Nephron (organoid): ENCODE measurements around the gene PLCXD3.
"Not testable (repeated sequence)": the region's sequence is repeated elsewhere in the genome, so short reads cannot be mapped to it uniquely, and the experiment has no call there.

Experiments
- H3K27ac Mint-ChIP-seq, 3 experiments: 2 replicates each; pipeline ENCODE4 v1.8.0; 2020; ENCODE audit warnings: mixed read lengths in 3 of 3, mild to moderate bottlenecking in 2 of 3, moderate library complexity in 1 of 3
- H3K27me3 Mint-ChIP-seq: 2 replicates; pipeline ENCODE4 v1.8.0; 2021; ENCODE audit warnings: low read depth, mild to moderate bottlenecking, moderate library complexity, mixed read lengths
- H3K36me3 Mint-ChIP-seq: 2 replicates; pipeline ENCODE4 v1.8.0; 2020; ENCODE audit warnings: low read depth, mixed read lengths
- H3K4me1 Mint-ChIP-seq: 2 replicates; pipeline ENCODE4 v1.8.0; 2020; ENCODE audit warnings: mixed read lengths
- H3K4me3 Mint-ChIP-seq, 3 experiments: 2 replicates each; pipeline ENCODE4 v1.8.0; 2020; ENCODE audit warnings: mild to moderate bottlenecking in 3 of 3, mixed read lengths in 3 of 3, moderate library complexity in 2 of 3
- H3K9me3 Mint-ChIP-seq: 2 replicates; pipeline ENCODE4 v1.8.0; 2020; ENCODE audit warnings: mixed read lengths
- CTCF ChIP-seq, 3 experiments: fragments of 200-600 bp; sonication (generic); IDR thresholded peaks; one replicate each; pipeline ENCODE4 v1.5.0; 2021; ENCODE audit warnings: antibody characterized with exemption in 3 of 3; ENCODE audit not compliant: unreplicated experiment in 3 of 3

The PLCXD3 gene

GRCh38 chr5:41508186-41508585 is 2.2 kb downstream of the PLCXD3 start:
- Mint-ChIP-seq H3K9me3 (no peaks in the 10 kb centered on the region), H3K4me3 (no peak overlapping the region), H3K27me3 (peaks cover 51% of the 10 kb centered on the region), H3K27ac (no peak overlapping the region), H3K4me1 (peaks cover 6% of the 10 kb centered on the region), H3K36me3 (no peaks in the 10 kb centered on the region)
- no peak for TF ChIP-seq CTCF (IDR thresholded peaks at IDR 0.05; ENCODE audit: unreplicated experiment in 3 of 3)

DNA sequence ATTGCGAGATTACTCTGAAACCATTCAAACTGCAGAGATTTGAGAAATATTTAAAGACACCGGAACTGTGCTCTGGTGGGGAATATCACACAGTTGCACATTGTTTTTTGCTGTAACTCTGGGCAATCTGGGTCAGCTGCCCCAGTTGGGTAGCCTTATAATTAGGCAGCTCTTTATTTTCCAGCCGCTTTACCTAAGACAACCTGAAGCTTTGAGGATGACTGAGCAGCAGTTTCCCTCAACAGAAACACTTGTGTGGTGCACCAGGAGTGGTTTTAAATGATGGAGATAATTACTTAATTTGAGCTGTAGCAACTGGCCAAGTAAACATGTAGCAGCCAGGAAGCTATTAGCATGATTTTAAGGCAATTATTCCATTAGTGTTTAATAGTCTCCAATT is 2.9 kb downstream of the PLCXD3 start:
- Mint-ChIP-seq H3K27me3 (peaks cover 51% of the 10 kb centered on the region), H3K27ac (no peak overlapping the region), H3K9me3 (no peaks in the 10 kb centered on the region), H3K36me3 (no peaks in the 10 kb centered on the region), H3K4me3 (no peak overlapping the region), H3K4me1 (peaks cover 6% of the 10 kb centered on the region)
- TF ChIP-seq CTCF (IDR thresholded peaks at IDR 0.05; ENCODE audit: unreplicated experiment in 3 of 3), result no peak

GRCh38 chr5:41503860-41504259 is 6.5 kb downstream of the PLCXD3 start:
- Mint-ChIP-seq H3K4me3 (no peak overlapping the region), H3K27me3 (peaks cover 22% of the 10 kb centered on the region), H3K27ac (no peak overlapping the region), H3K4me1 (no peaks in the 10 kb centered on the region), H3K36me3 (no peaks in the 10 kb centered on the region), H3K9me3 (no peaks in the 10 kb centered on the region)
- no peak for TF ChIP-seq CTCF (IDR thresholded peaks at IDR 0.05; ENCODE audit: unreplicated experiment in 3 of 3)

- H3K27me3 Mint-ChIP-seq, result peaks cover 16% of the 10 kb centered on the region
- H3K4me1 Mint-ChIP-seq, result no peaks in the 10 kb centered on the region
- no peak overlapping the region for H3K4me3 Mint-ChIP-seq
- H3K9me3 Mint-ChIP-seq, result no peaks in the 10 kb centered on the region
- no peaks in the 10 kb centered on the region for H3K36me3 Mint-ChIP-seq
- no peak overlapping the region for H3K27ac Mint-ChIP-seq
- no peak for TF ChIP-seq CTCF (IDR thresholded peaks at IDR 0.05; ENCODE audit: unreplicated experiment in 3 of 3)
Observed at GRCh38 chr5:41503310-41503709, 7.1 kb downstream of the PLCXD3 start.

GRCh38 chr5:41493490-41494126 is 16.8 kb downstream of the PLCXD3 start:
- not testable (repeated sequence) for H3K9me3 Mint-ChIP-seq, H3K36me3 Mint-ChIP-seq, H3K27me3 Mint-ChIP-seq, H3K27ac Mint-ChIP-seq, H3K4me1 Mint-ChIP-seq, H3K4me3 Mint-ChIP-seq

DNA sequence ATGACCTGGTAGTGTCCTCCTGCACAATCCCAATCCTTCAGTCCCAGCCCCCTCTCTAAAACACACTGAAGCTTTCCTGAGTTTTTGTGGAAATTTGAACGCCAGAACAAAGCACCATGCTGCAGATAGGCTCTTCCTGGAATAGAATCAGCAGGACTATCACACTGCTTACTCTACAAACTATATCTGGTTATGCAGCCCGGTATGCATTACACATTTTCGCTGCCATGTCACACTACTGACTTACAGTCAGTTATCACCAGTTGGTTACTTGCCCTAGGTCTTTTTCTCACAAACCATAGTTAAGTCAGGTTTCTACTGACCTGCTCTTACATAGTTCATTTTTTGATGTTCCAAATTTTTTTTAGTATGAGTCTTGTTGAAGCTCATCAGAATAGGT is 24.9 kb downstream of the PLCXD3 start:
- H3K9me3 Mint-ChIP-seq, result peaks cover 3% of the 10 kb centered on the region
- H3K4me1 Mint-ChIP-seq, result no peaks in the 10 kb centered on the region
- no peaks in the 10 kb centered on the region for H3K36me3 Mint-ChIP-seq
- no peak for TF ChIP-seq CTCF (IDR thresholded peaks at IDR 0.05; ENCODE audit: unreplicated experiment in 3 of 3)
- H3K27me3 Mint-ChIP-seq, result no peaks in the 10 kb centered on the region
- no peak overlapping the region for H3K4me3 Mint-ChIP-seq
- no peak overlapping the region for H3K27ac Mint-ChIP-seq
